Endothelial cell of umbilical vein (primary cell): ENCODE results near the gene COL1A2. TPM values are rescaled to one million over a fixed set of nuclear protein-coding genes. Genes with fewer than 3 reads are reported as not detected.
A peak's percentile ranks its signal among the peaks of the same experiment; 100 is the strongest.

Experiments used
- BruUV-seq: library from RNA; stranded (reverse); fragments of 400-500 nt; replicated peaks from 2 replicates; lab custom pipeline; 2021; lab: Mats Ljungman, UMichigan
- CTCF ChIA-PET: fragments of 300-600, 350-600 bp; sonication (Branson Sonifier 250); formaldehyde crosslinking; loops from one replicate; lab custom pipeline; 2021; ENCODE audit warnings: antibody characterized with exemption, inconsistent platforms; lab: Charles Lee
- POLR2A ChIA-PET: fragments of 300-600, 350-600 bp; sonication (Branson Sonifier 250); formaldehyde crosslinking; loops from one replicate; lab custom pipeline; 2021; ENCODE audit warnings: antibody characterized with exemption, inconsistent platforms; lab: Charles Lee
- DNase-seq: peaks from one replicate; pipeline ENCODE4 v3.0.0-alpha.2; 2011; ENCODE audit warnings: low read depth, low spot score
- FAIRE-seq: peaks from 2 replicates; lab custom pipeline; 2011; peaks lifted over from hg19 to GRCh38; lab: Jason Lieb, UNC
- H2AFZ ChIP-seq: 2 replicates; pipeline ENCODE4 v1.6.0; 2012; ENCODE audit warnings: low read depth, low read length, control low read depth, inconsistent platforms
- H3K27ac ChIP-seq: 2 replicates; pipeline ENCODE4 v1.5.1; 2011; ENCODE audit warnings: low read depth, mild to moderate bottlenecking, control low read depth, low read length, moderate library complexity; ENCODE audit not compliant: insufficient read depth
- H3K27me3 ChIP-seq, 2 experiments: 2 replicates each; pipeline versions ENCODE4 v1.6.0 to v1.6.1; 2011; ENCODE audit warnings: low read length in 2 of 2, mixed read lengths in 1 of 2; ENCODE audit not compliant: control insufficient read depth in 2 of 2, insufficient read depth in 2 of 2
- H3K36me3 ChIP-seq, 2 experiments: 2 replicates in 1 of 2; 3 replicates in 1 of 2; pipeline ENCODE4 v1.5.1; 2011; ENCODE audit warnings: low read length in 2 of 2, mild to moderate bottlenecking in 1 of 2, moderate library complexity in 1 of 2; ENCODE audit not compliant: control insufficient read depth in 2 of 2, insufficient read depth in 2 of 2; ENCODE audit errors: extremely low read depth in 1 of 2
- H3K4me1 ChIP-seq: 3 replicates; pipeline ENCODE4 v1.5.1; 2011; ENCODE audit warnings: mild to moderate bottlenecking, low read length; ENCODE audit not compliant: control insufficient read depth, insufficient read depth; ENCODE audit errors: extremely low read depth
- H3K4me2 ChIP-seq: 2 replicates; pipeline ENCODE4 v1.6.1; 2011; ENCODE audit warnings: low read length, control low read depth, mixed read lengths; ENCODE audit not compliant: insufficient read depth
- H3K4me3 ChIP-seq, 3 experiments: fragments of 200-600 bp in 1 of 3; sonication (generic), shearing (Covaris generic) in 1 of 3; replicated peaks in 1 of 3; 2 replicates each; pipeline ENCODE4 v1.5.1; 2011 to 2016; ENCODE audit warnings: control low read depth in 3 of 3, low read length in 3 of 3, mild to moderate bottlenecking in 2 of 3, inconsistent platforms in 1 of 3, low read depth in 1 of 3, moderate library complexity in 1 of 3; ENCODE audit not compliant: insufficient read depth in 1 of 3
- H3K79me2 ChIP-seq: 2 replicates; pipeline ENCODE4 v1.6.0; 2012; ENCODE audit warnings: low read length, inconsistent platforms; ENCODE audit not compliant: control insufficient read depth, insufficient read depth
- H3K9ac ChIP-seq: replicated peaks from 2 replicates; pipeline ENCODE3; 2011; ENCODE audit warnings: low read length, control low read depth; ENCODE audit not compliant: insufficient read depth; ENCODE audit errors: extremely low read depth
- H3K9me1 ChIP-seq: replicated peaks from 3 replicates; pipeline ENCODE4 v1.6.0; 2011; ENCODE audit warnings: mild to moderate bottlenecking, low read length; ENCODE audit not compliant: control insufficient read depth, insufficient read depth; ENCODE audit errors: extremely low read depth
- H3K9me3 ChIP-seq: replicated peaks from 2 replicates; pipeline ENCODE4 v1.5.1; 2012; ENCODE audit warnings: low read length, inconsistent platforms; ENCODE audit not compliant: control insufficient read depth, insufficient read depth
- H4K20me1 ChIP-seq: replicated peaks from 2 replicates; pipeline ENCODE3; 2011; ENCODE audit warnings: mild to moderate bottlenecking, low read length; ENCODE audit not compliant: control insufficient read depth, insufficient read depth; ENCODE audit errors: extremely low read depth
- CTCF ChIP-seq, 2 donors: IDR thresholded peaks; 1 replicate in 1 of 2; 2 replicates in 1 of 2; pipeline ENCODE4 v1.5.1; 2011; ENCODE audit warnings: low read length in 2 of 2, mild to moderate bottlenecking in 2 of 2, moderate library complexity in 2 of 2, control low read depth in 1 of 2, inconsistent platforms in 1 of 2, low read depth in 1 of 2; ENCODE audit not compliant: insufficient read depth in 1 of 2; ENCODE audit errors: extremely low read depth in 1 of 2
- EZH2 ChIP-seq: IDR thresholded peaks from 2 replicates; pipeline ENCODE4 v1.6.1; 2012; ENCODE audit warnings: borderline replicate concordance, low read depth, mild to moderate bottlenecking, moderate library complexity, low read length, inconsistent platforms; ENCODE audit not compliant: severe bottlenecking
- FOS ChIP-seq: IDR thresholded peaks from 2 replicates; pipeline ENCODE4 v1.6.1; 2011; ENCODE audit warnings: mild to moderate bottlenecking, low read length, moderate library complexity, borderline replicate concordance; ENCODE audit not compliant: insufficient read depth
- GATA2 ChIP-seq: IDR thresholded peaks from 2 replicates; pipeline ENCODE4 v1.7.0; 2011; ENCODE audit warnings: low read depth, mild to moderate bottlenecking, moderate library complexity, mixed read lengths, low read length; ENCODE audit not compliant: insufficient read length, insufficient read depth
- JUN ChIP-seq: IDR thresholded peaks from 2 replicates; pipeline ENCODE4 v1.6.1; 2011; ENCODE audit warnings: borderline replicate concordance, low read depth; ENCODE audit not compliant: insufficient read length, insufficient read depth
- MAX ChIP-seq: IDR thresholded peaks from 2 replicates; pipeline ENCODE4 v1.6.1; 2011; ENCODE audit not compliant: insufficient read depth, insufficient read length
- MYC ChIP-seq: IDR thresholded peaks from one replicate; pipeline ENCODE4 v1.6.1; 2011; ENCODE audit warnings: mild to moderate bottlenecking, low read depth, low read length
- POLR2A ChIP-seq: IDR thresholded peaks from 2 replicates; pipeline ENCODE4 v1.6.1; 2012; ENCODE audit warnings: low read depth, mild to moderate bottlenecking, control low read depth, low read length
- POLR2AphosphoS5 ChIP-seq: IDR thresholded peaks from 2 replicates; pipeline ENCODE4 v1.6.1; 2012; ENCODE audit warnings: low read depth, mild to moderate bottlenecking, control low read depth, low read length, moderate library complexity; ENCODE audit not compliant: insufficient read depth
- dilution Hi-C: fragments of 300-500 bp; cut with MboI; formaldehyde crosslinking; loops from one replicate; pipeline ENCODE4 v1.15.0; 2019; ENCODE audit warnings: low sequenced_read_pairs; ENCODE audit not compliant: extremely low pct_ligation_motif_present
- intact Hi-C: fragments of 100-400 bp; cut with micrococcal nuclease; formaldehyde crosslinking; loops from one replicate; pipeline ENCODE4 v1.10.0; 2022
- polyA plus RNA-seq, 4 experiments: library from polyadenylated mRNA; depleted of rRNA in 3 of 4; stranded (reverse) in 3 of 4; unstranded in 1 of 4; fragments of >200 nt; gene quantifications; 2 replicates each; pipeline versions ENCODE4 v1.2.1 to v1.2.3, GENCODE V29; 2011 to 2012; ENCODE audit warnings: missing spikeins in 1 of 4
- total RNA-seq: library from RNA; stranded (reverse); gene quantifications from 2 replicates; pipeline ENCODE4 v1.2.3, GENCODE V29; 2021

COL1A2 gene
- total and polyA plus RNA-seq, 2 donors (not counting 3 experiments of a cell fraction or from before 2014, with no cell fraction given), result 28.9 to 40.8 TPM

- FAIRE-seq (no peak), DNase-seq (no peak)
- H4K20me1 ChIP-seq, result no peaks in the 10 kb centered on the region
- no peak overlapping the region for H3K27ac ChIP-seq
- no peaks in the 10 kb centered on the region for H3K36me3 ChIP-seq
- dilution Hi-C loops (no loop called here), intact Hi-C loops (loop anchor here (10.0 kb wide), 3 partner anchors 309 to 1149 kb away; no protein-coding TSS in a partner anchor)
- POLR2A ChIA-PET, result no interaction called here
- peak overlapping the region; percentile 26 for H3K4me2 ChIP-seq
- no TSS peak for BruUV-seq
- H3K4me3 ChIP-seq, result peak overlapping the region in 1 of 3 experiments; percentile 42
- TF ChIP-seq GATA2, result no peak
- TF ChIP-seq POLR2A, result no peak
- no peak for TF ChIP-seq FOS
- no peak for TF ChIP-seq JUN
- no peak for TF ChIP-seq CTCF (IDR thresholded peaks at IDR 0.05; ENCODE audit: extremely low read depth in 1 of 2, insufficient read depth in 1 of 2, low read depth in 1 of 2, low read length in 2 of 2)
- TF ChIP-seq POLR2AphosphoS5, result no peak
- no peak for TF ChIP-seq MYC
- TF ChIP-seq EZH2, result no peak
- no peak for TF ChIP-seq MAX
- H2AFZ ChIP-seq, result no peak overlapping the region
- H3K27me3 ChIP-seq, result no peaks in the 10 kb centered on the region
- no peaks in the 10 kb centered on the region for H3K79me2 ChIP-seq
- H3K9me3 ChIP-seq, result no peaks in the 10 kb centered on the region
- CTCF ChIA-PET, result interaction anchor here (0.5 to 3.8 kb wide), 6 partner anchors 25 to 1296 kb away, joined by 3 to 868 read pairs (median 22); no protein-coding TSS in a partner anchor
- no peaks in the 10 kb centered on the region for H3K9me1 ChIP-seq
- no peak overlapping the region for H3K9ac ChIP-seq
- H3K4me1 ChIP-seq, result peaks cover 8% of the 10 kb centered on the region
These were observed 622 bp upstream of the COL1A2 start for GRCh38 chr7:94394109-94394436.
